Lower lobe of right lung (tissue), 2 donors: Measurements from ENCODE around the gene SMIM15. TPM values are rescaled to one million over a fixed set of nuclear protein-coding genes. Genes with fewer than 3 reads are reported as not detected.

Experiments
- ATAC-seq, 2 donors: fragments of 200-7000 bp; cut with Tn5 transposase; one replicate each; pipeline ENCODE4 v1.9.1; 2020 to 2022; ENCODE audit warnings: mild to moderate bottlenecking in 2 of 2, moderate library complexity in 2 of 2
- DNase-seq: peaks from one replicate; pipeline ENCODE4 v3.0.0-alpha.2; 2020
- H3K27ac ChIP-seq: fragments of 200-600 bp; one replicate; pipeline ENCODE4 v1.8.0; 2022
- H3K27me3 ChIP-seq: fragments of 200-600 bp; one replicate; pipeline ENCODE4 v1.8.0; 2022; ENCODE audit warnings: low read depth
- H3K36me3 ChIP-seq: fragments of 200-600 bp; one replicate; pipeline ENCODE4 v1.8.0; 2022; ENCODE audit warnings: mild to moderate bottlenecking
- H3K4me1 ChIP-seq: fragments of 200-600 bp; one replicate; pipeline ENCODE4 v1.8.0; 2022
- H3K4me3 ChIP-seq: fragments of 200-600 bp; one replicate; pipeline ENCODE4 v1.8.0; 2022; ENCODE audit warnings: mild to moderate bottlenecking
- H3K9me3 ChIP-seq: fragments of 200-600 bp; one replicate; pipeline ENCODE4 v1.8.0; 2022
- intact Hi-C: fragments of 100-400 bp; cut with DNase I; formaldehyde crosslinking; loops from one replicate; pipeline ENCODE4 v1.11.0; 2022
- total RNA-seq: library from RNA; stranded (reverse); fragmentation: NEBNext Ultra II Directional; extraction: Animal tissue kit (Norgen Biotek cat#: 25700); gene quantifications from one replicate; pipeline ENCODE4 v1.2.1, GENCODE V29; 2021
- TF ChIP-seq, protein P1 (sequence below): fragments of 200-600 bp; IDR thresholded peaks from one replicate; pipeline ENCODE4 v1.8.0; 2022; ENCODE audit warnings: antibody characterized with exemption, mild to moderate bottlenecking
- donor health status: DM: no; HTN: yes; CAD: no; lungs with severe emphysema.

The SMIM15 gene
- total RNA-seq, 1 donor from 2014 or later = 55.9 TPM

DNA sequence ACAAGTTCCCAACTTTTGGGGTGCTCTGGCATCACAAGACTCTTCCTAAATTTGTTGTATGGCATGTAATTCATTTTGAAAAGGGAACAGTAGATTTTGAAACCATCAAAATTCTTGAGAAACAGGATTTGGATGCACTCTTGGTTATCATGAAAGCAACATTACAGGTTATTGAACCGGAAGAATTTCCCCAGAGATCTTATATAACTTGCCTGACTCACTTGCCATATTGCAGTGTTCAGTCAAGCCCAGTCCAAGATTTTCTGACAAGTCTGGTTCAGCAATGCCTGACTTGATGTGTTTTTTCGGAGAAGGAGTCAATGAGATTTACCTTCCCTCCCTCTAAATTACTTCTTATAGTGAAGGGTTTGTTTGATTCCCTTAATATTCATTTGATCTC lies 32.0 kb downstream of the SMIM15 start:
- intact Hi-C loops = no loop called here
- TF ChIP-seq, protein P1, sequence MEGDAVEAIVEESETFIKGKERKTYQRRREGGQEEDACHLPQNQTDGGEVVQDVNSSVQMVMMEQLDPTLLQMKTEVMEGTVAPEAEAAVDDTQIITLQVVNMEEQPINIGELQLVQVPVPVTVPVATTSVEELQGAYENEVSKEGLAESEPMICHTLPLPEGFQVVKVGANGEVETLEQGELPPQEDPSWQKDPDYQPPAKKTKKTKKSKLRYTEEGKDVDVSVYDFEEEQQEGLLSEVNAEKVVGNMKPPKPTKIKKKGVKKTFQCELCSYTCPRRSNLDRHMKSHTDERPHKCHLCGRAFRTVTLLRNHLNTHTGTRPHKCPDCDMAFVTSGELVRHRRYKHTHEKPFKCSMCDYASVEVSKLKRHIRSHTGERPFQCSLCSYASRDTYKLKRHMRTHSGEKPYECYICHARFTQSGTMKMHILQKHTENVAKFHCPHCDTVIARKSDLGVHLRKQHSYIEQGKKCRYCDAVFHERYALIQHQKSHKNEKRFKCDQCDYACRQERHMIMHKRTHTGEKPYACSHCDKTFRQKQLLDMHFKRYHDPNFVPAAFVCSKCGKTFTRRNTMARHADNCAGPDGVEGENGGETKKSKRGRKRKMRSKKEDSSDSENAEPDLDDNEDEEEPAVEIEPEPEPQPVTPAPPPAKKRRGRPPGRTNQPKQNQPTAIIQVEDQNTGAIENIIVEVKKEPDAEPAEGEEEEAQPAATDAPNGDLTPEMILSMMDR = no peak
- no peak for ATAC-seq
- H3K36me3 ChIP-seq = no peaks in the 10 kb centered on the region
- DNase-seq = no peak
- H3K4me1 ChIP-seq = no peaks in the 10 kb centered on the region
- no peaks in the 10 kb centered on the region for H3K27me3 ChIP-seq
- H3K27ac ChIP-seq = no peak overlapping the region
- no peak overlapping the region for H3K4me3 ChIP-seq
- H3K9me3 ChIP-seq = no peaks in the 10 kb centered on the region

DNA sequence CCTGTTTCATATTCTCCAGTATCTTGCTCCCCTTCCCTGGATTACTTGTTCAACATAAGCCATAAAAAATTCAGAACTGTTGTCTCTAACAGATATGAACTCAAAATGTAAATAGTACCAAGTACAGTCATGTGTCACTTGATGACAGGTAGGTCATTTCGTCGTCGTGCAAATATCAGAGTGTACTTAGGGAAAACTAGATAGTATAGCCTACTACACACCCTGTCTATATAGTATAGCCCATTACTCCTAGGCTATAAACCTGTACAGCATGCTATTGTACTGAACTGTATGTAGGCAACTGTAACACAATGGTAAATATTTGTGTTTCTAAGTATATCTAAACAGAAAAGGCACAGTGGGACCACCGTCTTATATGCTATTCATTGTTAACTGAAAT lies 39.1 kb downstream of the SMIM15 start:
- Histone ChIP-seq H3K36me3 (no peaks in the 10 kb centered on the region), H3K9me3 (no peaks in the 10 kb centered on the region), H3K4me3 (no peak overlapping the region), H3K27me3 (no peaks in the 10 kb centered on the region), H3K4me1 (no peaks in the 10 kb centered on the region), H3K27ac (no peak overlapping the region)
- TF ChIP-seq, protein P1 = no peak
- DNase-seq (no peak), ATAC-seq (no peak)
- intact Hi-C loops = no loop called here

DNA sequence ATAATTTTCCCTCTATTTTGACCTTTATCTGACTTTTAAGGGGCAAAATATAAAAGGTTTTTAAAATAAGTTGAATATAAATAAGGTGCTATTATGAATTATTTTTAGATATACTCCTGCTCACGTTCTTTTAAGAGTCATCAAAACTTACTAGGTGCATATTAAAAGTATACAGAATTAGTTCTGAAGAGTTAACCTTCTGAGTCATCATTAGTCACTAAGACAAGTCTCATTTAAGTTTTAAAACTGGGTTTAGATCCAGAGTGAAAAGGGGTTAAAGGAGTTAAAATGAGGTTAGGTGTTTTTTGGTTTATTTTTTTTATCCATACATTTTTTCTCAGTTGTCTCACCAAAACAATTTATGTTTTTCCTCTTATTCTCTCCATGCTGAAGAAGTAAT lies 41.7 kb downstream of the SMIM15 start:
- DNase-seq (no peak), ATAC-seq (no peak)
- TF ChIP-seq, protein P1 = no peak
- H3K4me3 ChIP-seq = no peak overlapping the region
- intact Hi-C loops = no loop called here
- no peaks in the 10 kb centered on the region for H3K36me3 ChIP-seq
- no peaks in the 10 kb centered on the region for H3K4me1 ChIP-seq
- H3K27ac ChIP-seq = no peak overlapping the region
- no peaks in the 10 kb centered on the region for H3K27me3 ChIP-seq
- no peaks in the 10 kb centered on the region for H3K9me3 ChIP-seq

DNA sequence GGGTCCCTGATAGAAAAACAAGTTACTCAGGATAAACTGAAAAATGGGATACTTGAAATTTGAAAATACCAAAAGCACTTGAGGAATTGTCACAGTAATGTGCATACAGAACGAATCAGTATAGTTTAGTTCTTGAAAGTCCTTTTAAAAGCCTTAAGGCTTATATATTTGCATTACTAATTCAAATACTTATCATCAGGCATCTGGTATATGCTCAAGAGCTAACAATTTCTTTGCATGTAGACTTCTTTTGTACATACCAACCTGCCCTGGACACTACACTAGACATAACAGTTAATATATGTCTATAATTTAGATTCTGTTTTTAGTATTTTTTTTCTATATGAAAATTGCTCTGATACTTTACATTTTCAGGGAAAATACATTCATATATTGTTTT lies 43.2 kb downstream of the SMIM15 start:
- no peak for DNase-seq
- no peak for ATAC-seq
- H3K9me3 ChIP-seq = no peaks in the 10 kb centered on the region
- TF ChIP-seq, protein P1 = no peak
- H3K36me3 ChIP-seq = no peaks in the 10 kb centered on the region
- intact Hi-C loops = no loop called here
- no peaks in the 10 kb centered on the region for H3K27me3 ChIP-seq
- H3K4me1 ChIP-seq = no peaks in the 10 kb centered on the region
- H3K4me3 ChIP-seq = no peak overlapping the region
- no peak overlapping the region for H3K27ac ChIP-seq

DNA sequence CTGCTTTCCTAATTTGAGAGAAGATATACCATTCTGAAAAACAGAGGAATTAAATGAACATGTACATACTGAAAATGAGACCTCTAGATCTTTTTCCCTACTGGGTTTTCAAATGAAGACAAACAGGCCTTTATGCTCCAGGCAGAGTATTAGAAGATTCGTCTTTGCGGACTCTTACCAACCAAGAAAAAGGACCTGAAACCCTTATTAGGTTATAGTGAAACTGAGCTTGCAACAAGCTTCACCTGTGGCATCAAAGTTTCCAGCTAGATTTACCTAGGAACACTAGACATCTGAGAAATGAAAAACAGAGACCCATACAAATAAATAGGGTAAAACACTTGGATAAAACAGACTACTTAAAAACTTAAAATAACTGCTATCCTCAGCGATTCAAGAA lies 46.3 kb downstream of the SMIM15 start:
- Histone ChIP-seq H3K4me1 (no peaks in the 10 kb centered on the region), H3K36me3 (no peaks in the 10 kb centered on the region), H3K4me3 (no peak overlapping the region), H3K27ac (no peak overlapping the region), H3K9me3 (peaks cover 7% of the 10 kb centered on the region), H3K27me3 (no peaks in the 10 kb centered on the region)
- DNase-seq (no peak), ATAC-seq (no peak)
- intact Hi-C loops = no loop called here
- TF ChIP-seq, protein P1 = no peak

DNA sequence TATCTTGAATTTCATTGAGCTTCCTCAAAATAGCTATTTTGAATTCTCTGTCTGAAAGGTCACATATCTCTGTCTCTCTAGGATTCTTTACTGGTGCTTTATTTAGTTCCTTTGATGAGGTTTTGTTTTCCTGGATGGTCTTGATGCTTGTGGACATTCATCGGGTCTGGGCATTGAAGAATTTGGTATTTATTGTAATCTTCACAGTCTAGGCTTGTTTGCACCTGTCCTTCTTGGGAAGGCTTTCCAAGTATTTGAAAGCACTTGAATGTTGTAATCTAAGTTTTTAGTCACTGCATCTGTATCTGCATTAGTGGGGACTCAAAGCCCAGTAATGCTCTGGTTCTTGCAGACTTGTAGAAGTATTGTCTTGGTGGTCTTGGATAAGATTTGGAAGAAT lies 47.8 kb downstream of the SMIM15 start:
- TF ChIP-seq, protein P1 = no peak
- ATAC-seq = no peak
- Histone ChIP-seq H3K4me3 (no peak overlapping the region), H3K9me3 (peaks cover 7% of the 10 kb centered on the region), H3K36me3 (no peaks in the 10 kb centered on the region), H3K27ac (no peak overlapping the region), H3K4me1 (no peaks in the 10 kb centered on the region), H3K27me3 (no peaks in the 10 kb centered on the region)
- DNase-seq = no peak
- intact Hi-C loops = no loop called here
